Activated CD8-positive, alpha-beta memory T cell treated with anti-CD3 and anti-CD28 coated beads for 1 hour (primary cell): Measurements from ENCODE around the gene DAD1.
"Not testable (repeated sequence)": the region's sequence is repeated elsewhere in the genome, so short reads cannot be mapped to it uniquely, and the experiment has no call there.

Experiments
- DNase-seq, 2 donors: peaks; one replicate each; pipeline ENCODE4 v3.0.0-alpha.2; 2020; ENCODE audit warnings: low read depth in 1 of 2; ENCODE audit errors: extremely low read depth in 1 of 2

The DAD1 gene

DNA sequence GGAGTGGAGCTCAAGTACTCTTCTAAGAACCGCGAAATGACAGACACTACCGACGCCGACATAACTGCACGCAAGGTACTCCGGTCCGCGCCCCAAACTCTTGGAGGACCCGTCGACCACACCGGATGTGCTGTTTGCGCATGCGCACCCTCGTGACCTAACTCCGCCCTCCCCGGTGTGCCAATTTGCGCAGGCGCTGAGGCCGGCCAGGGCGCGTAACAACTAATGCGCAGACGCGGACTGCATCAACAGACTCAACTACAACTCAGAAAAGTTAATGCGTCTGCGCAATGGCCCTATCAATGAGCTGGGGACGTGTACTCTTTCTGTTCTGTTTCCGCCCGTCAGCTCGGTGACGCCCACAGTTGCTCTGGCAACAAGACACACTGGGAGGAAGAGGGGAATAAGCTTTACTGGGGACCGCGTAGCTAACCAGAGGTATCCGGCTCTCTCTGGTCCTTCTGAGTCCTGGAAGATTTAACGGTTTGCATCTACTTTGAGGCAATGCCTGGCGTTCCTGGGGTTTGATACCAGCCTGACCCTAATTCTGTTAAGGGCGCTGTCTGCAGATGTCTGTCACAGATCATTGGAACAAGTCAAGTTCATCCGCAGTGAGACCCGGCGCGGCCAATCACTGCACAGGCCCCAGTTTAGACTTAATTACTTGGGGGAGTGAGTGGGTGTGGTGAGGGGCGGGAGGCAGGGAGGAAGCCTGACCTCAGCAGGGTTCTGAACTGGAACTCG, at the start of gene DAD1:
DAD1 (minus strand) TSS at position 129 of the 744 bp plus-strand sequence; CDS start at position 62, 67 bp downstream.
- peak; percentile 97 to 99 for DNase-seq

DNA sequence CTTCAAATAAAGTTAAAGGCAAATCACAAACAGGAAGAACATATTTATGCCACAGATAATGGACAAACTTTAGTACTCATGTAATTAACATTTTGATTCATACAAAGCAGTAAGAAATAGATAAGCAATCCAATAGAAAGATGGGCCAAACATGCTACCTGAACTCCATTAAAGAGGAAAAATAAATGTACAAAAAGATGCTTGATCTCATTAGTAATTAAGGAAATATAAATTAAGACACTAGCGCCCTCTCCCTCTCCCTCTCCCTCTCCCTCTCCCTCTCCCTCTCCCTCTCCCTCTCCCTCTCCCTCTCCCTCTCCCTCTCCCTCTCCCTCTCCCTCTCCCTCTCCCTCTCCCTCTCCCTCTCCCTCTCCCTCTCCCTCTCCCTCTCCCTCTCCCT, 47.0 kb upstream of the DAD1 start:
- not testable (repeated sequence) for DNase-seq

- DNase-seq: no peak
Measured at GRCh38 chr14:22634233-22634900, 45.3 kb upstream of the DAD1 start.

- no peak for DNase-seq
Measured at GRCh38 chr14:22630486-22630885, 41.5 kb upstream of the DAD1 start.

GRCh38 chr14:22630066-22630465, 41.0 kb upstream of the DAD1 start:
- DNase-seq: no peak

- DNase-seq: no peak
Measured at GRCh38 chr14:22629361-22629760, 40.3 kb upstream of the DAD1 start.

DNA sequence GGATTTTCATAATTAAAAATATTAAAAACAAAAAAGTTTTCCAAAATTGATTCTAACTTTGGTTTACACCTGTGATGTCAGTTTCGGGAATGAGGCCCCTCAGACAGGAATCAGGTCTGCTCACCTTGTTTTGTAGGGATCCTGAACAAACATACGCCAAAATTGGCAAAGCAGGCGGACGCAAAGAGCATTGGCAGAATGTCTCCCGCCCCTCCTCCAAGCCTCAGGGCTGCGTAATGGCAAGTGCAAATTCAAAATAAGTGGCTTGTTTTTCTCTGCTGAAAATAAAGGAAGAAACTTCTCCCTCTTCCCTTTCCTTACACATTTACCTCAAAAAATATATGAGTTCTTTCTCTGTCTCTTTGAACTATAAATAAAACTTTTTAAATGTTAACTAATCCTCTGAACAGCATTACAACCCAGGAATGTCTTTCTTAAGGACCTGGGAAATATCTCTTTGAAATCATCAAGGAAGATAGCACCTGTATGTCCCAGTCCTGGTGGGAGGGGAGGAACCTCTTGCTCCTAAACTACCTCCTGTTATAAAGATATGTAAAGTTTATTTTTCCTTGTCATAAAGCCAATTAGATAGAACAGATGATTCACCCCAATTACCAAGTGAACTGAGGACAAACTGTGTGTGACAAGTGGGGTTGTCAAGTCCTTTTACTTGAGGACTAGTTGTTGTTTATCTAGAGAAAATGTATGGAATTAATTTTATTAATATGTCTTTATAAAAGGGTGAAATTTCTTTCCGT, 38.7 kb upstream of the DAD1 start:
- no peak for DNase-seq

DNA sequence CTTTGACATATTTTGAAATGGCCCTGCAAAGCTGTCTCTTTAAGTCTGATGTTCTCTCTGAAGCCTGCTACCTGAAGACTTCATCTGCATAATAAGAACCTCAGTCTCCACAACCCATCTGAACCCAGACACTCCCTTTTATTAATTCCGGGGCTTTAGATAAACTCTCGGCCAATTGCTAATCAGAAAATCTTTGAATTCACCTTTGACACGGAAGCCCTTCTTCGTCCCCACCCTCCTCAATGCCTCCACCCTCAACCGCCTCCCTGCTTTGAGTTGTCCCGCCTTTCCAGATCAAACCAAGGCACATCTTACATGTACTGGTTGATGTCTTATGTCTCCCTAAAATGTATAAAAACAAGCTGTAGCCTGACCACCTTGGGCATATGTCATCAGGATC, 37.6 kb upstream of the DAD1 start:
- no peak for DNase-seq

GRCh38 chr14:22623047-22623446, 34.0 kb upstream of the DAD1 start:
- DNase-seq: no peak

DNA sequence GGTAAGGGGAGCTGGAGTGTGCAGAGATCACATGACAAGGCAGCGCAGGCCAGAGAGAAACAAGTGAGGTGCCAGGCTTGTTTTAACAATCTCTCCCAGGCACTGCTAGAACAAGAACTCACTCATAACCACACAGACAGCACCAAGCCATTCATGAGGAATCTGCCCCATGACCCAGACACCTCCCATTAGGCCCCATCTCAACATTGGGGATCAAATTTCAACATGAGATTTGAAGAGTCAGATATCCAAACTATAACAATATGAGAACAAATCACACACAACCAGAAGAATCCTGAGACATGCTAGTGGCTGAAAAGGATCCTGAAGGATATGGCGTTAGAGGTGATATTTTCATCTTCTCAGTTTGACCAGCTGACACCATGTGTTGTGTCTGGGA, 33.2 kb upstream of the DAD1 start:
- no peak for DNase-seq

GRCh38 chr14:22615765-22616164, 26.7 kb upstream of the DAD1 start:
- not testable (repeated sequence) for DNase-seq

GRCh38 chr14:22614240-22614799, 25.3 kb upstream of the DAD1 start:
- no peak for DNase-seq

DNA sequence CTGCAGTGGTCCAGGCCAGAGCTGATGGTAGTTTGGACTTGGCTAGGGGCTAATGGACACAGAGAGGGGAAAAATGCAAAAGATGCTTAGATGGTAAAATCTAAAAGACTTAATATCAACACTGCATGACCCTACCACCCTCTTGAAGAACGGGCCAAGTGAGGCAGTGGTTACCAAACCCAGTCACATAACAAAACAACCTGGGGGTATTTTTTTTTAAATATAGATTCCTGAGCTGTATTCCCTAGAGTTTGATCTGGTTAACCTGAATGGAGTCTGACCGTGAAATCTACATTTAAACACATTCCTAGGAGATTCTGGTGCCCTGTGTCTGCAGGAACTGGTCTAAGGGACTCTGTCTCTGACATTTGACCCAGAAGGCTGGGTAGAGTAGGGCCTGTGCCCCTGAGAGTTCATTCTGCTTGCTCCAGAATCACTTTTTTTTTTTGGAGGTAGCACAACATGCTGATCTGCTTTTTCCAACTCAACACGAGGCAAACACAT, 24.8 kb upstream of the DAD1 start:
- no peak for DNase-seq

DNA sequence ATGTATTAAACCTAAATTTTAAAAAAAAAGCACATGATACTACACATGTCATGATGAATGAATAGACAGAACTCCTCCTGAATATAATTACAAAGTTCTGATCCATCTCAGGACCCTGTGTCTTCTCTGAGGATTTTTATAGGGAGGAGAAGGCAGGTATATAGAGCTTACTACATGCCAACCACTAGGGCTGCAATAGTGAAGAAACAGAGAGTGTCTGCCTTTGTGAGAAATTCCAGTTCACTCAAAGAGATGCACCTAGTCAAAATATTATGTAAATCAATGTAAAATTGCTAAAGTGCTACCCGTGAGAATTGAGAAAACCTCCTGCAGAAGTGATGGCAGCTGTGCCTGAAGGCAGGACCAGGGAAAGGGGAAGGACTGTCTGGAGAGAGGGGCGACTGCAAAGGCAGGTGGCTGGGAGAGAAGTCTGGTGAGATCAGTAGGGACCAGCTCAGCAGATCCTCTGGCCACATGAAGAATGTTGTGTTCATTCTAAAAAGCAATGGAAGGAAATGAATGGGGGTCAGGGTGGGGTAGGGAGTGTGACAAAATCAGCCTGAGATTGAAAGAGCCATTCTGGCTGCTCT, 24.2 kb upstream of the DAD1 start:
- DNase-seq: no peak

DNA sequence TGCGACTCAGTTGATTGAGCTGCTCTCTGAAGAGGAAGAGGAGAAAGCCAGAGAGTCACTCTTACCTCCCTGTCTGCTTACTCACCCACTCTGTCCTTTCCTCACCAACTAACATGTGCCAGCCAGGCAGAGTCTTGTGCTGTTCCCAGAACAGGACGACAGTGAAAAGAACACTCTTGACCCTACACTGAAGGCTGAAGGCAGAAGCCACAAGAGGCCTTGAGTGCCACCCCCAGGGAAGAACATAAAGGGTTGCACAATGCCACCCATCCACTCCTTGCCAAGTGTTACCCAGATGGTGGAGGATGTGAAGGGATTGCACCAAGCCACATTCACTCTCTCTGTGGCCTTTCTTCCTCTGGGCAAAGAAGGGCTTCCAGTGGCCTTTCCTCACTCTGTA, 21.9 kb upstream of the DAD1 start:
- DNase-seq: no peak

GRCh38 chr14:22607291-22607690, 18.3 kb upstream of the DAD1 start:
- DNase-seq: no peak

GRCh38 chr14:22606380-22606779, 17.4 kb upstream of the DAD1 start:
- no peak for DNase-seq

DNA sequence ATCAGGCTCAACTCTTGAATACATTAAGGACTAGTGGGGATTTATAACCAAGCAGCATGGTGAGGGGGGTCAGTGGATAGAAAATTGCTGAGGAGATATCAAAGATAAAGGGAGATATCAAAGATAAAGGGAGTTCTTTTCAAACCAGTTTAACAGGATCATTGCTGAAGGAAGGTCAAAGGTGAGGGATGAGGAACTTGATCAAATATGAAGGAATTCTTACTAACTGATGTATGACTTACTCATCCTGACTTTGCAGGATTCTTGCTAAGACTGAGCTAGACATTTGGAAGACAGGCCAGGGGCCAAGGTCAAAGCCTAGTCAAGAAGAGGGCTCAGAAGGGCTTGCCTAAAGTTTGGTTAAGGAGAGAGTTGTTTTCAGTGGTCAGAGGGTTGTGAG, 13.8 kb upstream of the DAD1 start:
- DNase-seq: no peak

- no peak for DNase-seq
Measured at GRCh38 chr14:22601996-22602395, 13.0 kb upstream of the DAD1 start.

GRCh38 chr14:22601456-22601855, 12.4 kb upstream of the DAD1 start:
- no peak for DNase-seq

GRCh38 chr14:22600027-22600426, 11.0 kb upstream of the DAD1 start:
- no peak for DNase-seq
